Upper lobe of left lung (tissue), 6 donors: ENCODE results near the gene FOXB1. TPM values are rescaled to one million over a fixed set of nuclear protein-coding genes. Genes with fewer than 3 reads are reported as not detected.

Experiments
- ATAC-seq, 2 donors: fragments of 200-7000 bp; cut with Tn5 transposase; one replicate each; pipeline ENCODE4 v1.9.1; 2022; ENCODE audit warnings: mild to moderate bottlenecking in 2 of 2, moderate library complexity in 2 of 2; ENCODE audit not compliant: low FRiP score in 2 of 2
- DNase-seq, 2 donors: peaks; one replicate each; pipeline ENCODE4 v3.0.0-alpha.2; 2019 to 2020
- H3K27ac ChIP-seq, 4 donors: fragments of 200-600 bp; sonication (generic); one replicate each; pipeline ENCODE4 v1.5.1; 2016 to 2019
- H3K27me3 ChIP-seq, 4 donors: fragments of 200-600 bp; sonication (generic); one replicate each; pipeline ENCODE4 v1.5.1; 2017 to 2019
- H3K36me3 ChIP-seq, 4 donors: fragments of 200-600 bp; sonication (generic); one replicate each; pipeline ENCODE4 v1.5.1; 2016 to 2019
- H3K4me1 ChIP-seq, 4 donors: fragments of 200-600 bp; sonication (generic); one replicate each; pipeline ENCODE4 v1.5.1; 2018 to 2019
- H3K4me3 ChIP-seq, 4 donors: fragments of 200-600 bp; sonication (generic); one replicate each; pipeline ENCODE4 v1.5.1; 2017 to 2019; ENCODE audit warnings: mild to moderate bottlenecking in 2 of 4, moderate library complexity in 1 of 4
- H3K9me3 ChIP-seq, 4 donors: fragments of 200-600 bp; sonication (generic); one replicate each; pipeline ENCODE4 v1.5.1; 2018 to 2019
- EP300 ChIP-seq, 4 donors: sonication (generic); formaldehyde crosslinking; IDR thresholded peaks; one replicate each; pipeline ENCODE4 v1.5.1; 2017; ENCODE audit warnings: antibody characterized with exemption in 4 of 4, control low read depth in 2 of 4
- POLR2A ChIP-seq, 4 donors: fragments of 450-650 bp; IDR thresholded peaks; one replicate each; pipeline ENCODE4 v1.5.1; 2016 to 2017; ENCODE audit warnings: antibody characterized with exemption in 4 of 4, mild to moderate bottlenecking in 2 of 4
- POLR2AphosphoS5 ChIP-seq, 2 donors: sonication (generic); formaldehyde crosslinking; IDR thresholded peaks; one replicate each; pipeline ENCODE4 v1.5.1; 2017; ENCODE audit warnings: antibody characterized with exemption in 2 of 2
- WGBS, 2 donors: methylation state at CpG; one replicate each; pipeline ENCODE4 v1.1.5; 2017 to 2018; 5-methylcytosine and 5-hydroxymethylcytosine counted together
- total RNA-seq, 6 donors: library from RNA; depleted of rRNA in 4 of 6; stranded (reverse); fragments of >200 nt in 4 of 6; gene quantifications; one replicate each; pipeline versions ENCODE4 v1.1.0 to v1.2.1, GENCODE V29; 2016 to 2021
- TF ChIP-seq, protein P1 (sequence below), 6 experiments: fragments of 450-650 bp in 4 of 6; fragments of 200-600 bp in 2 of 6; sonication (generic) in 2 of 6; IDR thresholded peaks; one replicate each; pipeline ENCODE4 v1.5.1; 2016 to 2019; ENCODE audit warnings: antibody characterized with exemption in 6 of 6
- donor health status: DM: no; HTN: no; CAD: no; lungs with moderate emphysema.
- donor health status: DM: no; HTN: yes; CAD: no; lungs with severe emphysema.

The FOXB1 gene
- total RNA-seq, 6 donors from 2014 or later = not detected

DNA sequence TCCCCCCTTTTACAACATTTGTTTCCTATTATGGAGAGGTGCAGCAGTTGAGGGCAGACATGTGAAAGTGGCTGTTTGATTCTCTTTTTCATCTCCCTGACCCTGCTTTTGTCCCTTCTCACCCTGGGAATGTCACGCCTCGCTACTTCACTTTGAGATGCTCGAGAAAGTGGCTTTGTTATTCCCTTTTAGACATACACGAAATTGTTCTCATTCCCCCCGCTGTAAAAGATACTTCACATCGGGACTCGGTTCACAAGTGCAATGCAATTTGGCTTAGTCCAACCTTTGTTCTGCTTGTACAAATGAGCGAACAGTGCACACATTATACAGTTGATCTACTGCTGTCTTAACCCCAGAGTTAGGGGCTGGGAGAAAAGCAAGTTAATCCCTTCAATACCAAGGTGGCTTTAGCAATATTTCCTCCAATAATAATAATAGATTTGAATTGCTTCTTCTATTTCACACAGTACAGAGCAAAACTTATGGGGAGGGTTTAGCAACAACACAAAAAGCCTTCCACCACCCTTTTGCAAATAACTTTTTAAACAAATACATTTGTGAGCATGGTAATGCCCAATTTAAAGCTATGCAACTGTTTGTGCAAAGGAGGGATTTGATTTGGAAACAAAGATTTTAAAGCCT is 5.7 kb upstream of the FOXB1 start:
- TF ChIP-seq, protein P1, sequence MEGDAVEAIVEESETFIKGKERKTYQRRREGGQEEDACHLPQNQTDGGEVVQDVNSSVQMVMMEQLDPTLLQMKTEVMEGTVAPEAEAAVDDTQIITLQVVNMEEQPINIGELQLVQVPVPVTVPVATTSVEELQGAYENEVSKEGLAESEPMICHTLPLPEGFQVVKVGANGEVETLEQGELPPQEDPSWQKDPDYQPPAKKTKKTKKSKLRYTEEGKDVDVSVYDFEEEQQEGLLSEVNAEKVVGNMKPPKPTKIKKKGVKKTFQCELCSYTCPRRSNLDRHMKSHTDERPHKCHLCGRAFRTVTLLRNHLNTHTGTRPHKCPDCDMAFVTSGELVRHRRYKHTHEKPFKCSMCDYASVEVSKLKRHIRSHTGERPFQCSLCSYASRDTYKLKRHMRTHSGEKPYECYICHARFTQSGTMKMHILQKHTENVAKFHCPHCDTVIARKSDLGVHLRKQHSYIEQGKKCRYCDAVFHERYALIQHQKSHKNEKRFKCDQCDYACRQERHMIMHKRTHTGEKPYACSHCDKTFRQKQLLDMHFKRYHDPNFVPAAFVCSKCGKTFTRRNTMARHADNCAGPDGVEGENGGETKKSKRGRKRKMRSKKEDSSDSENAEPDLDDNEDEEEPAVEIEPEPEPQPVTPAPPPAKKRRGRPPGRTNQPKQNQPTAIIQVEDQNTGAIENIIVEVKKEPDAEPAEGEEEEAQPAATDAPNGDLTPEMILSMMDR (IDR thresholded peaks at IDR 0.05) = no peak
- TF ChIP-seq POLR2AphosphoS5 (IDR thresholded peaks at IDR 0.05) (no peak), EP300 (IDR thresholded peaks at IDR 0.05) (no peak), POLR2A (IDR thresholded peaks at IDR 0.05) (no peak)
- peaks cover 0 to 97% (median 48%) of the 10 kb centered on the region in 4 donors for H3K27me3 ChIP-seq
- ATAC-seq (no peak), DNase-seq (no peak)
- peaks cover 4 to 32% (median 9%) of the 10 kb centered on the region in 4 donors for H3K4me1 ChIP-seq
- WGBS, 2 donors = 13 to 23% methylated on average over 8 of the region's 8 CpGs
- no peak overlapping the region for H3K27ac ChIP-seq
- H3K36me3 ChIP-seq = no peaks in the 10 kb centered on the region
- no peaks in the 10 kb centered on the region for H3K9me3 ChIP-seq
- no peak overlapping the region for H3K4me3 ChIP-seq

DNA sequence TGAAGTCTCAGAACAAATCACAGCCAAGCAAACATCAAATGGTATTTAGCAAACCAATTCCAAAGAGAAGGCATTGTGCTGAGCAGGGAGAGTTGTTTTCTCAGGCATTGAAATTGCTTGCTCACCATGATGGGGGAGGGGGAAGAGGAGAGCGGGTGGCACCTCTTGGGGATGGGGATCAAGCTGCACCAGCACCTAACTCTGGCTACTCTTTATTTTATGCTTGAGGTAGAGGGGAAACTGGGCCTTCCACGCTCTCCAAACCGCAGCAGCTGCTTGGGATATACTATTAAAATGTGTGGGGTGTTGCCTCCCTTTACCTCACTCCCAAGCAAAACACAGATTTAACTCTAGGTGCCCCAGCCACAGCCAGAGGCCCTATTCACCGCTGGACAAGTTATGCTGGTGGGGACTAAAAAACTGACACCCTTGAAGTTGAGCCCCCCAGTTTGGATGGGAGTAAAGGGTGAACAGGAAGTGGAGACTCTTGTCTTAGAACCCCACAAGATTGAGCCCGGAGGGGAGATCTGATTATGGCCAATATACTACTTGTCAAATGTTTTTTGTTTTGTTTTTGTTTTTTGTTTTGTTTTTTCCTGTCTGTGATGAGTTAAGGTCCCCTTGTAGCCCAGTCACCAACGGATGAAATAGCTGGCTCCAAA is 5.0 kb upstream of the FOXB1 start:
- H3K36me3 ChIP-seq = no peaks in the 10 kb centered on the region
- no peaks in the 10 kb centered on the region for H3K9me3 ChIP-seq
- no peak for DNase-seq
- H3K27me3 ChIP-seq = peaks cover 0 to 98% (median 48%) of the 10 kb centered on the region in 4 donors
- no peak for ATAC-seq
- TF ChIP-seq POLR2A (IDR thresholded peaks at IDR 0.05) = no peak
- TF ChIP-seq EP300 (IDR thresholded peaks at IDR 0.05) = no peak
- TF ChIP-seq, protein P1 (IDR thresholded peaks at IDR 0.05) = no peak
- TF ChIP-seq POLR2AphosphoS5 (IDR thresholded peaks at IDR 0.05) = no peak
- no peak overlapping the region for H3K27ac ChIP-seq
- H3K4me3 ChIP-seq = no peak overlapping the region
- peaks cover 7 to 38% (median 13%) of the 10 kb centered on the region in 4 donors for H3K4me1 ChIP-seq
- WGBS, 2 donors = 12 to 15% methylated on average over 6 of the region's 6 CpGs

DNA sequence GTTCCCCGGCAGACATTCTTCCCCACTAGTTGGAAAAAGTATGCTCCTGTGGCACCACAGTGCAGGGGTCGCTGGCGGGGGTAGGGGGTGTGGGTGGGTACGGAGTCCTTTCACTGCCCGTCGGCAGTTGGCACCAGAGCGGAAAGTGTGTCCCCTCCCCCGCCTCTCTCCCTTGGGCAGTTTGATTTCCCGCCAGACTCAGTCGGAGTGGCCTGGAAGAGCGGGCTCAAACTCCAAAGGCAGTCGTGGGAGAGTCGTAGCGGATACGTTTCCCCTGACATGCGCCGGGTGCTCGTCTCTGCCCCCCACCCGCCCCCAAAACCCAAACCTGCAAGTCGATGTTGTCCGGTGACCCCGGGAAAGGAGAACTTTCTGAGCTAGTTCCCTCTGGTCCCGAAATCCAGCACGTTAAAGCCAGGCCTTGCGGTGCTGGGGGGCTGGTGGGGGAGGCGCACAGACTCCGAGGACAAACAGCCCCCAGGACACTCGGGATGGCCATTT is 4.4 kb upstream of the FOXB1 start:
- Histone ChIP-seq H3K9me3 (no peaks in the 10 kb centered on the region), H3K36me3 (no peaks in the 10 kb centered on the region), H3K4me3 (no peak overlapping the region), H3K27me3 (peaks cover 0 to 98% (median 52%) of the 10 kb centered on the region in 4 donors), H3K4me1 (peaks cover 13 to 44% (median 18%) of the 10 kb centered on the region in 4 donors), H3K27ac (no peak overlapping the region)
- WGBS, 2 donors = 5 to 9% methylated on average over 15 to 25 of the region's 28 CpGs
- TF ChIP-seq POLR2A (IDR thresholded peaks at IDR 0.05) (no peak), POLR2AphosphoS5 (IDR thresholded peaks at IDR 0.05) (no peak), EP300 (IDR thresholded peaks at IDR 0.05) (no peak)
- TF ChIP-seq, protein P1 (IDR thresholded peaks at IDR 0.05) = no peak
- ATAC-seq (no peak), DNase-seq (peak in 1 of 2 donors; percentile 35)

DNA sequence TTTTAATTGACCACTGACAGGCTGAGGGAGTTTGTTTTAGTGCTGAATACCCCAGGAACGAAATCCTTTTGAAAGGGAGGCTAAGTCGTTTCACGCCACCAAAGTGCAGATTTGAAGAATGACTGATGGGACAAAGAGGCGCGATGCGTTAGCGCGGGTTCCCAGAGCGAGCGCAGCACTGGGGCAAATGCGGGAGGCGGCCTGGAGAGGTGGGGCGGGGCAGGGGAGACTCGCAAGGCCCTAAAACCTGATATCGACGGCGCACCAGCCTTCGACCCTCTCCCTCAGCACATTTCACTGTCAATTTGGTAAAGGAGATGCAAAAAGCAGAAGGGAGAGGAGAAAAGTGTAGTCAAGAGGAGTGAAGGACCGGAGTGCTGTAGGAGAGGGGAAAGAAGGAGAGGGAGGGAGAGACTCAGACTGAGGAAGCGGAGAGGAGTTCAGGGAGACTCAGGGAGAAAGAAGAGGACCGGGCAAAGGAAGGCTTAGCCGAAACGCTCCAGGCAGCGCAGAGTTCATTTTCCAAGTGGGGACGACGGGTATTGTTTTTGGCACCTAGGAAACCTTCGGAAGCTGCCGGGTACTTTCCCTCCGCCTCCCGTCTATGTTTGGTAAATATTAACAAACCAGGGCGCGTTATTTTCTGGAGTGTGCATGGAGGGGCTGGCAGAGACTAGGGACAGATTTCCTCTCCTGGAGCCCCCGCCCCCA is 3.8 kb upstream of the FOXB1 start:
- WGBS, 2 donors = 7 to 8% methylated on average over 33 of the region's 33 CpGs
- peaks cover 16 to 45% (median 24%) of the 10 kb centered on the region in 4 donors for H3K4me1 ChIP-seq
- ATAC-seq = no peak
- no peaks in the 10 kb centered on the region for H3K9me3 ChIP-seq
- no peak overlapping the region for H3K27ac ChIP-seq
- no peaks in the 10 kb centered on the region for H3K36me3 ChIP-seq
- DNase-seq = peak in 1 of 2 donors; percentile 48
- TF ChIP-seq, protein P1 (IDR thresholded peaks at IDR 0.05) = no peak
- TF ChIP-seq POLR2AphosphoS5 (IDR thresholded peaks at IDR 0.05) (no peak), EP300 (IDR thresholded peaks at IDR 0.05) (no peak), POLR2A (IDR thresholded peaks at IDR 0.05) (no peak)
- peaks cover 0 to 98% (median 54%) of the 10 kb centered on the region in 4 donors for H3K27me3 ChIP-seq
- H3K4me3 ChIP-seq = no peak overlapping the region
